HG02938 (cell line): ENCODE results near the gene ACTL9.
"Not testable (repeated sequence)": the region's sequence is repeated elsewhere in the genome, so short reads cannot be mapped to it uniquely, and the experiment has no call there.

Experiments used
- ATAC-seq: cut with Tn5 transposase; IDR thresholded peaks from one replicate; pipeline ENCODE4 v1.9.1; 2021; ENCODE audit warnings: mild to moderate bottlenecking, moderate library complexity; ENCODE audit not compliant: unreplicated experiment

Gene ACTL9

GRCh38 chr19:8698433-8699063 is at the start of gene ACTL9:
ACTL9 (minus strand) TSS chr19:8698795; CDS start chr19:8698701, 94 bp downstream.
- no peak for ATAC-seq

GRCh38 chr19:8739291-8740065 is 40.9 kb upstream of the ACTL9 start:
- not testable (repeated sequence) for ATAC-seq

GRCh38 chr19:8738377-8738776 is 39.8 kb upstream of the ACTL9 start:
- ATAC-seq, result no peak

- no peak for ATAC-seq
Measured at GRCh38 chr19:8731428-8732169, 33.0 kb upstream of the ACTL9 start.

GRCh38 chr19:8724276-8724675 is 25.7 kb upstream of the ACTL9 start:
- ATAC-seq, result no peak

GRCh38 chr19:8722032-8722431 is 23.4 kb upstream of the ACTL9 start:
- ATAC-seq, result no peak

GRCh38 chr19:8721334-8721733 is 22.7 kb upstream of the ACTL9 start, which contains the start of gene OR2Z1:
OR2Z1 (plus strand) TSS chr19:8721634; CDS start chr19:8731029, 9,395 bp downstream.
- no peak for ATAC-seq

- not testable (repeated sequence) for ATAC-seq
Measured at GRCh38 chr19:8710337-8710736, 11.7 kb upstream of the ACTL9 start.

GRCh38 chr19:8705742-8706141 is 7.1 kb upstream of the ACTL9 start:
- ATAC-seq, result no peak

GRCh38 chr19:8705304-8705703 is 6.7 kb upstream of the ACTL9 start:
- ATAC-seq, result not testable (repeated sequence)

- ATAC-seq, result no peak
Measured at GRCh38 chr19:8703223-8703622, 4.6 kb upstream of the ACTL9 start.

- ATAC-seq, result no peak
Measured at GRCh38 chr19:8702350-8702749, 3.8 kb upstream of the ACTL9 start.

GRCh38 chr19:8700956-8701355 is 2.4 kb upstream of the ACTL9 start:
- no peak for ATAC-seq

GRCh38 chr19:8699908-8700307 is 1.3 kb upstream of the ACTL9 start:
- ATAC-seq, result no peak

GRCh38 chr19:8697671-8698432 is 743 bp downstream of the ACTL9 start:
- no peak for ATAC-seq

- no peak for ATAC-seq
Measured at GRCh38 chr19:8696993-8697392, 1.6 kb downstream of the ACTL9 start.

- ATAC-seq, result no peak
Measured at GRCh38 chr19:8695911-8696310, 2.7 kb downstream of the ACTL9 start.

- no peak for ATAC-seq
Measured at GRCh38 chr19:8695501-8695900, 3.1 kb downstream of the ACTL9 start.

GRCh38 chr19:8690753-8691539 is 7.6 kb downstream of the ACTL9 start:
- ATAC-seq, result no peak

GRCh38 chr19:8688930-8689329 is 9.7 kb downstream of the ACTL9 start:
- no peak for ATAC-seq
